Stimulated activated CD8-positive, alpha-beta memory T cell treated with anti-CD3 and anti-CD28 coated beads, Interleukin-4, amount 100 ng/mL, for 24 hours (primary cell): ENCODE results near the gene UGGT1.

ENCODE experiments used
- DNase-seq: peaks from one replicate; pipeline ENCODE4 v3.0.0-alpha.2; 2020; ENCODE audit warnings: low read depth

The UGGT1 gene

DNA sequence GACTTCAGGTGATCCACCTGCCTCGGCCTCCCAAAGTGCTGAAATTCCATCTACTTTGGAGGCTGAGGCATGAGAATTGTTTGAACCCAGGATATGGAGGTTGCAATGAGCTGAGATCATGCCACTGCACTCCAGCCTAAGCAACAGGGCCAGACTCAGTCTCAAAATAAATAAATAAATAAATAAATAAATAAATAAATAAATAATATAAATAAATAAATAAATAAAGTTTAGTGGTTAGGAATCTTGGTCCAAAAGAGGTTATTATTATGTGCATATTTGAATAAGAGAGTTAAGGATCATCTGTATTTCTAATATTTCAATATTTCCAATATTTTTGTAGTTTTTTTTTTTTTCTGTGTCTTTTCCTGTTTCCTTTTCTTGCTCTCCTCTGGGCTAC is 136.9 kb downstream of the UGGT1 start:
- DNase-seq, result no peak

DNA sequence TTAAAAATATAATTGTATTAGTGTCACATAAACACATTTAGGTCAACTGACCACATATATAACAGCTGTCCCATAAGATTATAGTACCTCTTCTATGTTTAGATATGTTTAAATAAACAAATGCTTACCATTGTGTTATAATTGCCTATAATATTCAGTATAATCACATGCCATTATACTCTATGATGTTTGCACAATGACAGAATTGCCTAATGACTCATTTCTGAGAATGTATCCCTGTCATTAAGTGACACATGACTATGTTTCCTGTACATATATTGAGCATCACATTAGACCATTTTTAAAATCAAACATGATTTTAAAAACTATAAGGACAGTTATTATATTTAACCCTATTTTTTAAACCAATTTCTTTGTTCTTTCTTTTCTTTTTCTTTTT is 137.9 kb downstream of the UGGT1 start:
- DNase-seq, result no peak

DNA sequence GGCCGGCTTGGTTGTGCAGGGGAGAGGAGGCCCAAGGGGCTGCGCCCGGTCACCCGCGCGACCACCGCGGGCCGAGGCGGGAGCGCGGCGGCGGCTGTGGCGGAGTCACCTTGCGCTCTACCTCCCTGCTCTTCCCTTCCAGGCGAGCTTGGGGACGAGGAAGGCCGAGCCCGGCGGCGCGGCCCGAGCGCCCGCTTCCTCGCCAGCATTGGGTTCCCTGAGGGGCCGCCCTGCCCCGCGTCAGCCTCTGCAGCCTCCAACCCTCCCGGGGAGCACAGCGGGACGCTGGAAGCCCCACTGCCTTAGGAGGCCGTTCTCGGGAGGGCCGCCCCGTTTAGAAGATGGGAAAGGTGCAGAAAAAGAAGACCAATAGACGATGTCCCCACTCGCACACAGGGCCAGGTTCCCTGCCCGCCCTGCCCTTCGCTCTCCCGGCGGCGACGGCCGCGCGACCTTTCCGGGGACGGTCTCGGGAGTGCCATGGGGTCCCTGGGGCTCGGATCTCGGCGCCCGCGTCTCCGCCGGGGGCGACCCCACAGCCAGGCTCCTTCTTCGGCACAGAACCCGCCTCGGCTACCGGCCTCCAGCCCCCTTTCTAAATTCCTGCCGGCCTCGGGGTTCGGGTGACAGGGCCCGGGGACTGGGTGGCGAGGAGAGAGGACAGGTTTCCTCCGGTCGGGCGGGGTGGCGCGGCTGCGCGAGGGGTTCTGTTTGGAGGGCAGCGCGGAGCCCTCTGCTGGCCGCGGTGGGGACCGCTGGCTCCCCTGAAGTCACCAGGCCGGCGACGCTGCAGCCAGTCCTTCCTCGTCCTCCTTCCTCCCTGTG is 142.2 kb downstream of the UGGT1 start:
- peak; percentile 83 for DNase-seq

DNA sequence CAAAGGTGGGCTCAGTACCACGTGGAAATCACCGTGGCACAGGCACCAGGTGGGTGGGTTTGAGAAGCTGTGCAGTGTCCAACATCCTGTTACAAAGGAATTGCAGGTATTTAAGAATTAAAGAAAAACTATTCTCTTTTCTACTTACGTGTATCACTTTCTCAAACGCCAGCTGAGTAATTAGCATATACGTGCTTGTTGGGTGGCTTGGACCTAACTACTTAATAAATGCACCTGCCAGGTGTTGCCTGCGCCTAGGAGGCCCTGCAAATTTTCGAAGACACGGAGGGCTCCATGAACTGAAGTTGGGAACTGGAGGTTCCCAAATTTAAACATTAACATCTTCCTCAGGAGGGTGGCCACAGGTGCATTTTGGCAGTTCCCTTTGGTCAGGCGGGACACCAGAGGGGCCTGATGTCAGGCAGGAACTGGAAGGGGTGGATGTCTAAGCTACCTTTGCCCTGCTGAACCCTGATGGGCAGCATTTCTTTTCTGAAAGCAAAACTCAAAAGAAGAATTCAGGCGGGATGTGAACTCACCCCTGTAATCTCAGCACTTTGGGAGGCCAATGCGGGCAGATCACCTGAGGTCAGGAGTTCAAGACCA is 142.9 kb downstream of the UGGT1 start:
- no peak for DNase-seq

DNA sequence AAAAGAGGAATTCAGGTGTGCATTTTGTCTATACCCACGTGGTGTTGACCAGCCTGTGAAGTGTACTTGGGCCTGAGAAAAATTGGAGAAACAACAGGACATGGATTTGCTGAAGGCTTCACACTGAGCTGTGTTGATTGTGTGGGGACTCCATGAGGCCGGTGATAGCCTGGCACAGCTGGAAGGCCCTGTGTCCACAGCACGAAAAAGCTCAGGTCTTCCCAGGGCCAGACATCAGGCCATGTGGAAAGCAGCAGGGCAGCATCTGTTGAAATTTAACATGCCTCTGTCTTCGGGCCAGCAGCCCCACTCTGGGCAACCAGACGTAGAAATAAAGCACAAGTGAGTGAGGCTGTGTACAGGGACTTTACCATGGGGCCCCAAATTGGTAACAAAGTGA is 143.6 kb downstream of the UGGT1 start:
- DNase-seq, result no peak

DNA sequence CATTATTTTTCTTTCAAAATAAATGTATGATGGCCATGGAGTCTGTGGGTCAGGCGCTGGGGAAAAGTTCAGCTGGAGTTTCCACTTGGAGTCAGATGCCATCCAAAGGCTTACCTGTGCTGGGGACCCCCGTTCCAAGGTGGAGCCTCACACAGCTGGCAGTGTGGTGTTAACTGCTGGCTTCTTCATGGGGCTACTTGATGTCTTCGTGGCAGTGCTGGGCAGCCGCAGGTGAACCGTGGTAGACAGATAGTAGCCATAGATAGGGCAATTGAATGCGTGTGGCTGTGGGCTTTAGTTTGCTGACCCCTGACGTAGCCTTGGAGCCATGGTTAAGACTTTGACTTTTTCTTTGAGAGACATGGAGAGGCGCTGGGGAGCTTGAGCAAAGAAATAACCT is 144.6 kb downstream of the UGGT1 start:
- DNase-seq, result no peak

DNA sequence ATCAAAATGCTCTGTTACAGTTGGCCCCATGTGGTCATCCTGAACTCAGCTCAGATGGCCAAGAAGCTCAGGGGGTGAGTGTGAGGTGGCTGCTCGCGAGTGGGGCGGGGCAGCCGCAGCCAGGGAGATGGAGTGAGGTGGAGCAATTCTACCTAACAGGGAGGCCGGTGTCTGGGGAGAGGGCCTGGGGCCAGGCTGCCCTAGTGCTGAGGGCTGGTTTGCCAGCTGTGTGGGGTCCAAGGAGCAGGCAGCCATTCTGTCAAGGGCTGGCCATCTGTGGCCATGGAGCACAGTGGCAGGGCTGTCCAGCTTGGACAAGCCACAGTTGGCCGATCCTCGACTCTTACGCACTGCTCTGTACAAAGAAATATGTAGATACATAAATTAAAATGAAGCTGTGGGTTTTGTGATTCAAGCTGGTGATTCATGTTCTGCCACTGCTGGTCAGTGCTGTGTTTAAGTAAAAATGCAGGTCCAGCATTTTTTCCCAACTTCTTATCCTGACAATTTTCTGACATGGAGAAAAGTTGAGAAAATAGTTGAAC is 145.6 kb downstream of the UGGT1 start:
- DNase-seq, result no peak

DNA sequence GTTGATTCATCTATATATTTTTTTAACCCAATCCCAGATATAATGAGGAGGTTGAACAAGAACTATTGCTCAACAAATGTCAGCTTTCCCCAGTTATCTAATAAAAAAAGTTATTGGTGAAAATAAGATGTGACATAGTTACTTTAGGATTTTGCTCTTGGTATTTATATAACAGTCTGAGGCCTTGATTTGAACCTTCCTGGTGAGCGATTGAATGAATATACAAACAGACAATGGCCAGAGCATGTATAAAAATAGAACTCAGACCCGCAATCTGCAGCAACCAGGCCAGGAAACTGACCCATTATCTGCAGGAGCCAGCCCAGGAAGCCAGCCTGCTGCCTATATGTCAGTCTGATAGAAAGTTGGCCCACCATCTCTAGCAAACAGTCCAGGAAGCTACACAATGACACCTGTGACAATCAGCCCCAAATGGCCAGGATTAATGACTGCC is 146.1 kb downstream of the UGGT1 start:
- DNase-seq, result no peak

DNA sequence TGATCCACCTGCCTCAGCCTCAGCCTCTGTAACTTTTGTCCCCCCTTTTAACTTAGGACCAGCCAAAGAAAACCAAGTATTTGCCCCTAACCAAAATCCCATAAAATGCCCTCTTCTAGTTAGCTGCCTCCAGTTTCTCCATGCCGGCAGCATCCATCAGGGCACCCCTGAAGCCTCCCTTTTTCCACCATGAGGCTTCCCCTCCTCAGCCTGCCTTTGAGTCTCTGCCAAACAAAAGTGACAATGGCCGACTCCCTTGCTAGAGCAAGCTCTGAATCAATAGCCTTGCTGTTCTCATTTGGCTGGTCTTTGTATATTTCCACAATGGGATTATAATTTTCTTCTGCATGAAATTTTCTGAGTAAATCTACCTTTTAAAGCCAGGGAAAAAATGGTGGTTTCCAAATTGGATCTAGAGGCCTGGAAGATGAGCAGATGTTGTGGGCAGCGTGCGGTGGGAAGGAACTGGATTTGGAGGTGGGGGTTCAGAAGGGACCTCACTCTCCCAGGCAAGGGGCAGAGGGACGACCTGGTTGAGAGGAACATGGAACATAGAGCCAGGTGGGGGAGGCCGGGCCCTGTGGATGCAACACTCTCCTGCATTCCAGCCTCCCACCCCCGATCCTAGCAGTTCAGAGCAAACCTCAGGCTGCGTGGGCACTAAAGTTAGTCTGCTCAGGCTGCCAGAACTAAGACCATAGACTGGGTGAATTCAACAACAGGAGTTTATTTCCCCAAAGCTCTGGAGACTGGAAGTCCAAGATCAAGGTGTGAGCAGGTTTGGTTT is 147.1 kb downstream of the UGGT1 start:
- DNase-seq, result no peak

DNA sequence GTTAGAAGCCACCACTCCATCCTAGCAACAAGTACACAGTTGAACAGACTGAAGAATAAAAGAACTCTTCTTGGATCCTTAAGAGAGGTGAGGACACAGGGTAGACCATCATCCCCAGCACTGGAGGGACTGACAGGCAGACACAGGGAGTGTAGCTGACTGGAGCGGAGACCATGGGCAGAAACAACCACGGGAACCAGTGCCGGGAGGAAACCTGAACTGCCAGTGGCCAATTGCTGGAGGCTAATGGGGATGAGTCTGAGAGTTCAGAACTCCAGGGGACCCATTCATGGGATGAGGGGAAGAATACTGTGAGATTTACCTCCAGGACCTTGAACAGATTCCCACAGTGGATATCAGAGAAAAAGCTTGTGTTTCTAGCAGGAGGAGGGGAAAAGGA is 150.9 kb downstream of the UGGT1 start:
- DNase-seq, result no peak
